SU-DHL-6 (cell line): ENCODE data around the gene FLAD1.

ENCODE experiments used
- EZH2phosphoT487 ChIP-seq: fragments of 200-600 bp; sonication (generic), shearing (Covaris generic); conservative IDR thresholded peaks from 2 replicates; pipeline ENCODE4 v1.6.1; 2018; ENCODE audit warnings: mild to moderate bottlenecking, antibody characterized with exemption, low read length, moderate library complexity, mixed read lengths
- TF ChIP-seq, protein P1 (sequence below): fragments of 200-600 bp; sonication (generic); IDR thresholded peaks from one replicate; pipeline ENCODE4 v1.5.1; 2017; ENCODE audit warnings: antibody characterized with exemption, mild to moderate bottlenecking, low read length, moderate library complexity; ENCODE audit not compliant: insufficient read depth, poor library complexity, severe bottlenecking

DNA sequence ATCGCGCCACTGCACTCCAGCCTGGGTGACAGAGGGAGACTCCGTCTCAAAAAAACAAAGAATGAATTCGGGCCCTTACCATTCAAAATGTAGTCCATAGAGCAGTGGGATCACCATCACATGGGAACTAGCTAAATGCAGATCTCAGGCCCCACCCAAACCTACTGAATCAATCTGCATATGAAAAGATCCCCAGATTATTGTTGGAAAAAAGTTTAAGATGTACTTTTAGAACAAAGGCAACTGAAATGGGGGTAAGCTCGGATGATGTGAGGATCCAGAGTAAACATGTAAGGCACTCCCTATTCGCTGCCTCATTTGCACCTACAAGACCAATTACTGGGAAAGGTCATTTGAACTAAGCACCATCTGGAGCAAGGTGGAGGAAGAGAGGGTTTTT is 803 bp upstream of the FLAD1 start:
- no peak for TF ChIP-seq EZH2phosphoT487
- TF ChIP-seq, protein P1, sequence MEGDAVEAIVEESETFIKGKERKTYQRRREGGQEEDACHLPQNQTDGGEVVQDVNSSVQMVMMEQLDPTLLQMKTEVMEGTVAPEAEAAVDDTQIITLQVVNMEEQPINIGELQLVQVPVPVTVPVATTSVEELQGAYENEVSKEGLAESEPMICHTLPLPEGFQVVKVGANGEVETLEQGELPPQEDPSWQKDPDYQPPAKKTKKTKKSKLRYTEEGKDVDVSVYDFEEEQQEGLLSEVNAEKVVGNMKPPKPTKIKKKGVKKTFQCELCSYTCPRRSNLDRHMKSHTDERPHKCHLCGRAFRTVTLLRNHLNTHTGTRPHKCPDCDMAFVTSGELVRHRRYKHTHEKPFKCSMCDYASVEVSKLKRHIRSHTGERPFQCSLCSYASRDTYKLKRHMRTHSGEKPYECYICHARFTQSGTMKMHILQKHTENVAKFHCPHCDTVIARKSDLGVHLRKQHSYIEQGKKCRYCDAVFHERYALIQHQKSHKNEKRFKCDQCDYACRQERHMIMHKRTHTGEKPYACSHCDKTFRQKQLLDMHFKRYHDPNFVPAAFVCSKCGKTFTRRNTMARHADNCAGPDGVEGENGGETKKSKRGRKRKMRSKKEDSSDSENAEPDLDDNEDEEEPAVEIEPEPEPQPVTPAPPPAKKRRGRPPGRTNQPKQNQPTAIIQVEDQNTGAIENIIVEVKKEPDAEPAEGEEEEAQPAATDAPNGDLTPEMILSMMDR = no peak
